Measurements from ENCODE around the gene PTPN12.

PTPN12 gene

DNA sequence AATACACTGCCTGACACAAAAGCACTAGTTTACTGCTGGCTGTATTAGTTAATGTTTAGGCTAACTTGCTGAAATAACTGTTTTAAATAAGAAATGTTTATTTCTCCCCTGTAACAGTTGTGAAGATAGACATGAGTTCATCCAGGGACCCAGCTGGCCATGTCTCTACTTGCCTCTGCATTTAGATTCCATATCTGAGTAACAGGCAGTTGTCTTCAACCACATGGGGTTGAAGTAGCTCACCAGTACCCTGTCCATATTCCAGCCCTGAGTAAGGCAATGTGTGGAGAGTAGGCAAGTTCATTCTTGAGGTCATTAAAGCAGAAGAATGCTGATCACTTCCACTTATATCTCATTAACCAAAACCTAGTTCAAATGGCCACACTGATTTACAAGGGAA, 128.1 kb downstream of the PTPN12 start:
- DNase-seq: no peak

DNA sequence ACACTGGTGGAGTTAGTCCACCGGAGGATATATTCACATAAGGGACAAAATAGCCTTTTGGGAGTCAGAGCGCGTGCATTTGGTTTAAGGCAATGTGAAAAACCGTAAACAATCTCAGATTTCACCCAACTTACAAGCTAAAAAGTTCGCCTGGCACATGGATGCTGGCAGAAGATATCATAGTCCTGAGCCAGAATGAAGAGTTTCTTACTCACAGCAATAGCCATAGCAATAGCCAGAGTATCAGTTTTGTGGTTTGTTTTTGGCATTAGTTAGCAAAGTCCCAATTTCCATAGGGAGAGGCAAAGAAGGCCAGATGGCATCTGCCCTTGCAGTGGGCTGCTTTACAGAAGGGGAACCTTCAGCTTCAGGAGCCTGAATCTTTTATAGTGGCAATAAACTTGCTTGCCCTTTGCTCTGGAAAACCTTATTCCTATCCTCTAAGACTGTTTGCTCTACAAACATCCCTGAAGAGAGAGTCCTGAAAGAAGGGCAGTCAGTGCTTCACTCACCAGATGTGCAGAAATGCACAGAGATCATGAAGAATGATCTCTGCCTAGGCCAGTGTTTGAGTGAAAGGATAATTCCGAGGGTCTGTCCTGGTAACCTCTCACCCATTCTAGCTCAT, 130.5 kb downstream of the PTPN12 start:
- no peak for DNase-seq

DNA sequence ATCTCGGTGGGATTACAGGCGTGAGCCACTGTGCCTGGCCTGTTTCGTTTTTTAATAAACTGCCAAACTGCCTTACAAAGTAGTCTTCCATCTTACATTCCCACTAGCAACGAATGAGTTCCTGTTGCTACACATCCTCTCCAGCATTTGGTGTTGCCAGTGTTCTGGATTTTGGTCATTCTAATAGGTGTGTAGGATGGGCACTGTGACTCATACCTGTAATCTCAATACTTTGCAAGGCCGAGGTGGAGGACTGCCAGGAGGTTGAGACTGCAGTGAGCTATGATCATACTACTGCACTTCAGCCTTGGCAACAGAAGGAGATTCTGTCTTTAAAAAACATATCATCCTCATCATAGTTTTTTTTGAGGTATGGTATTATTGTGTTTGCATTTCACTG, 137.8 kb downstream of the PTPN12 start:
- no peak for DNase-seq

DNA sequence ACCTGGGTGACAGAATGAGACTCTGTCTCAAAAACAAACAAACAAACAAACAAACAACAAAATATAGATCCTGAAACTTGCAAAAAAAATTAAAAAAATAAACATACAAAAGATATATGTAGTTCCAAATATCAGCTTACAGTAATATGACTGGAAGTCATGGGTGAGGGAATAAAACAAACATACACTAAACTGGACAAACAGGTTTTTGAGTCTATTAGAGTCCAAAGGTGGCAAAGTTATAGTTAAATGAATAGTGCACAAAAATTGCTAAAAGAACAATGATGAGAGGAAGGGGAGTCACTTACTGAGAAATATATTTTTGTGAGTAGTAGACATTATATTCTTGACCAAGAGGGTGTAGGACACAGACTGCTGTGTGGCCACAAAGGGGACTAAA, 142.5 kb downstream of the PTPN12 start:
- no peak for DNase-seq

DNA sequence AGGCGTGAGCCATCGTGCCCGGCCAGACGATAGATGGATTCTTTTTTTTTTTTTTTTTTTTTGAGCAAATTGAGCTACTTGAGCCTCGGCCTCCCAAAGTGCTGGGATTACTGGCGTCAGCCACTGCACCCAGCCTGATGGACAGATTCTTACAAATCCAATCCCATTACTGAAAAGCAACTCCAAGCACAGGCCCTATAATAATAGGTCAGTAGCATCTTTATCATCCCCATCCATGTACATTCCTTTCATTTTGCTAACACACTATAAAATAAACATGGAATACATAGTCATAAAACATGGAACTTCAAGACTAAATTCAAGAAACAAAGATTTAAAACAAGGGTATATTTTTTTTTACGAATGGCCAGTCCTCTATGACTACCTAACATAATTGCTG, 143.2 kb downstream of the PTPN12 start:
- no peak for DNase-seq

DNA sequence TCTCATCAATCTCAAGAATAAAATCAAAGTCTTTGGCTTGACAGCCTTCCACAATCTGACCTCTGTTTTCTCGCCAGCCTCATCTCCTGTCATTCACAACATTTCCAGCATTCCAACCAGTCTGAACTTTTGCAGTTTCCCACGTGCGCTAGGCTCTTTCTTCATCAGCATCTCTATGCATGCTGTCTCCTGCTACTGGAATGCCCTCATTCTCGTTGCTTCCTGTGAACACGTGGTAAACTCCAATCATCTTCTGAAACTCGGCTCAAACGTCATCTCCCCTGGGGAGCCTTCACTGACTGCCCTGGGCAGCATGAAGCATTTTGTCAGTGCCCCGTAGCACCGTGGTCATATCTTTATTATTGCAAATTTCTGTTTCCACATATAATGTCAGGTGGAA, 146.9 kb downstream of the PTPN12 start:
- no peak for DNase-seq

DNA sequence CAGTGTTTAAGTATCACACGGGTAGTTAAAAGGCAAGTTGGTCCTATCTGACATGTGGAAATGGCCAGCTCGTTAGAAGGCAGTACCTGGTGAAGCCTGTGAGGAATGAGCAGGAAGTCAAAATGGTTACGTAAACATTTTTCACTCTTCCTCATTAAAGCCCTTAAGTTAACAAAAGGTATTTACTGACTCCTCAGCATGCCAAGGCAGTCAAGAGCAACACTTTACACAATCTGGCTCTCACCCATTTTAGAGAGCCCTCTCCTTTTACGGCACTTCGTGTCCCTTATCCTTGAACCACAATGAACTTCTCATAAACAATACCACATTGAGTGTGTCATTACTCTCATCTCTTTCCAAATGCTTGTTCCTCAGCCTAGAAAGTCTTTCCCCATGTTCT, 148.1 kb downstream of the PTPN12 start:
- DNase-seq: no peak

DNA sequence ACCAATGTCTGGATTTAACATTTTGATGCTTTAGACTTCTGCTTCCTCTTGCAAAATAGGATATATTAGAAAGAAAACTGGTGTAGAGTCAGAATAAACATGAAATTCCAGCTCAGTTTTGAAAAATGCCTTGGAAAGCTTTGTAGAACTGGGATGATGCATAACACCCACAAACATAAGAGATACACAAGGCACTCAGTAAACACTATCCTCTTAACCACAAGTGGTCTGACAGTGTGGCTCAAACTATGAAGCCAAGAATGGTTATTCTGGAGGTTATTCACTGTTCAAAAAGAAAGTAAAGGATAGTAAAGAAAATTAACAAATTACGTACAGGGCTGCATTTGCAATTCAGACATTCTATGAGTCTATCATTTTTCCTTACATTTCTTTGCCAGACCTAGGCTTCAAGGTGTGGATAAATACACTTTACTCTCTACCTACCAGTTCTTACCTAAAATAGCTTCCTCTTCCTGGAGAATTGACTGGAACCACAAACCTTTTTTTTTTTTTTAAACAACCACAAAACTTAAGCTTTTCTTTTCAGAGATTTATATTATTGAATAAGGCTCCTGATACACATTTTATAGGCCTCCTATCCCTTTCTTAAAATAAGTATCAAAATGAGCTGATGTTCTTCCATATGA, 150.1 kb downstream of the PTPN12 start:
- no peak for DNase-seq

DNA sequence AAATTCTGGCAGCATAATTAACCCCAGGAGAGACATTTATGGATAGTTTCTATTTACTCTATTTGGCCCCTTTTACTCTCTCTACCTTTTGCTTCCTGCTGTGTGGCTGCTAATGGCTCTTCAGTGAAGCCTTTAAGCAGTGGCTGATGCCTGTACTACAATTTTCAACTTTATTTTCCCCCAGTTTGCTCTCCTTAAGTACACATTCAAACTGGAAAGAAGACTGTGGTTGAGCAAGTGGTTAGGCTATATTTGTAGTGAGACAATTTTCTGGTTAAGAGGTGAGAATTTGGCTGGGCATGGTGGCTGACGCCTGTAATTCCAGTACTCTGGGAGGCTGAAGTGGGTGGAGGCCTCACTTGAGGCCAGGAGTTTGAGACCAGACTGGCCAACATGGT, 150.7 kb downstream of the PTPN12 start:
- DNase-seq: no peak
